Astrocyte of the cerebellum (primary cell): ENCODE measurements around the gene KIDINS220.

Source experiments
- DNase-seq: peaks from one replicate; pipeline ENCODE4 v3.0.0-alpha.2; 2011; ENCODE audit warnings: low read depth
- H3K4me3 ChIP-seq: 2 replicates; pipeline ENCODE4 v1.5.1; 2011; ENCODE audit warnings: mild to moderate bottlenecking, low read depth, low read length, moderate library complexity
- in situ Hi-C: cut with HindIII; loops from 2 replicates; pipeline ENCODE4 v1.10.0; 2017; ENCODE audit warnings: low sequenced_read_pairs
- TF ChIP-seq, protein P1 (sequence below): IDR thresholded peaks from 2 replicates; pipeline ENCODE4 v1.5.1; 2012; ENCODE audit warnings: low read length, low read depth, moderate library complexity, mild to moderate bottlenecking; ENCODE audit errors: missing control alignments

Gene KIDINS220

DNA sequence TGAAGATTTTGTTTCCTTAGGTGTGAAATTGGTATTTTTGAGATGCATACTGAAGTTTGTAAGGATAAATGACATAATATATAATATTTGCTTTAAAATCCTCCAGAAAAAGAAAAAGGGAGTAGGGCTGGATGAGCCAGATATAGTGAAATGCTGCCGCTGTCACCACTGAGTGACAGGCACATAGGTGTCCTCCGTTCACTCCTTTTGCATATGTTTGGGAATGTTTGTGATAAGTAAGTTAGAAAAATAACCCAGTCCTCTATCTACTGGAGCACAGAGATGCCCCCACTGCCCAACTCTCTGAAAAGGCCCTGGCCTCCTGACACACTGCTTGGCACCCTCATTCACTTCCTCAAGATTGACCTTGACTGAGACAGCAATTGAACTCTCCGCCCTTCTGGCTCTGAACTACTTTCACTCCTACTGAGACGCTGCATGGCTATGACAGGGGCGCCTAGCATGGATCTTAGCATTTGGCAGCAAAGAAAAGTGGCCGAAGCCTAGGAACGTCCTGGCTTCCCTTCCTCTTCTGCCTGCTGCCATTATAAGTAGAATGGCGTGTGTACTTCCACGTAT is 145.5 kb downstream of the KIDINS220 start:
- DNase-seq, result no peak
- in situ Hi-C loops, result no loop called here
- no peak overlapping the region for H3K4me3 ChIP-seq
- TF ChIP-seq, protein P1, sequence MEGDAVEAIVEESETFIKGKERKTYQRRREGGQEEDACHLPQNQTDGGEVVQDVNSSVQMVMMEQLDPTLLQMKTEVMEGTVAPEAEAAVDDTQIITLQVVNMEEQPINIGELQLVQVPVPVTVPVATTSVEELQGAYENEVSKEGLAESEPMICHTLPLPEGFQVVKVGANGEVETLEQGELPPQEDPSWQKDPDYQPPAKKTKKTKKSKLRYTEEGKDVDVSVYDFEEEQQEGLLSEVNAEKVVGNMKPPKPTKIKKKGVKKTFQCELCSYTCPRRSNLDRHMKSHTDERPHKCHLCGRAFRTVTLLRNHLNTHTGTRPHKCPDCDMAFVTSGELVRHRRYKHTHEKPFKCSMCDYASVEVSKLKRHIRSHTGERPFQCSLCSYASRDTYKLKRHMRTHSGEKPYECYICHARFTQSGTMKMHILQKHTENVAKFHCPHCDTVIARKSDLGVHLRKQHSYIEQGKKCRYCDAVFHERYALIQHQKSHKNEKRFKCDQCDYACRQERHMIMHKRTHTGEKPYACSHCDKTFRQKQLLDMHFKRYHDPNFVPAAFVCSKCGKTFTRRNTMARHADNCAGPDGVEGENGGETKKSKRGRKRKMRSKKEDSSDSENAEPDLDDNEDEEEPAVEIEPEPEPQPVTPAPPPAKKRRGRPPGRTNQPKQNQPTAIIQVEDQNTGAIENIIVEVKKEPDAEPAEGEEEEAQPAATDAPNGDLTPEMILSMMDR, result no peak

DNA sequence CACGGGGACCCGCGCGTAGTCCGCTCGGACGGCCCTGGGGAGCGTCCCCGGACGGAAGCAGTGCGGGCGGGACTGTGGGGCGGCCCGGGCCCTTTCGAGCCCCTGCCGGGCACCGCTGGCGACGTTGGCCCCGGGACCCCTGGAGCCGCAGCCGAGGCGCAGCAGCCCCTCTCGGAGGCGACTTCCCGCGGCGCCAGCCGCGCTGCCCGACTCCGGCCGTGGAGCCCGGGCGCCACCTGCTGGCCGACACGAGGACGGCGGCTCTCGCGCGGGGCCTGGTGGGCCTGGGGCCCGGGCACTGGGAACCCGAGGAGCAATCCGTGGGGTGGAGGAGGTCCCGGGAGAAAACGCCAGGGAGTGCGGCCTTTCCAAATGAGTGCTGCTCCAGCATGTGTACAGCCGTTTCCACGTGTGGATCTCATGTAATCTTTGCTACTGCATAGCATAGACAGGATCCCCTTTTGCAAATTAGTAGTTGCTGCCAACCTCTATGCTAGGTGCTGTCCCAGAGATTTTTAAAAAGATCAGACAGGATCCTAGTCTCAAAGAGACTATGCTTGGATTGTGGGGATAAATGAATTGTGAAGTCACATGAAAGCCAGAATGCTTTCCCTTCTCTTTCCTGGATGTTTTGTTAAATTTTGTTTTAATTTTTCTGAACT is 151.6 kb downstream of the KIDINS220 start:
- DNase-seq, result no peak
- H3K4me3 ChIP-seq, result peak overlapping the region; percentile 76
- in situ Hi-C loops, result loop anchor here (10.0 kb wide), 1 partner anchor 1271 kb away; no protein-coding TSS in a partner anchor
- TF ChIP-seq, protein P1, result peak; percentile 79

DNA sequence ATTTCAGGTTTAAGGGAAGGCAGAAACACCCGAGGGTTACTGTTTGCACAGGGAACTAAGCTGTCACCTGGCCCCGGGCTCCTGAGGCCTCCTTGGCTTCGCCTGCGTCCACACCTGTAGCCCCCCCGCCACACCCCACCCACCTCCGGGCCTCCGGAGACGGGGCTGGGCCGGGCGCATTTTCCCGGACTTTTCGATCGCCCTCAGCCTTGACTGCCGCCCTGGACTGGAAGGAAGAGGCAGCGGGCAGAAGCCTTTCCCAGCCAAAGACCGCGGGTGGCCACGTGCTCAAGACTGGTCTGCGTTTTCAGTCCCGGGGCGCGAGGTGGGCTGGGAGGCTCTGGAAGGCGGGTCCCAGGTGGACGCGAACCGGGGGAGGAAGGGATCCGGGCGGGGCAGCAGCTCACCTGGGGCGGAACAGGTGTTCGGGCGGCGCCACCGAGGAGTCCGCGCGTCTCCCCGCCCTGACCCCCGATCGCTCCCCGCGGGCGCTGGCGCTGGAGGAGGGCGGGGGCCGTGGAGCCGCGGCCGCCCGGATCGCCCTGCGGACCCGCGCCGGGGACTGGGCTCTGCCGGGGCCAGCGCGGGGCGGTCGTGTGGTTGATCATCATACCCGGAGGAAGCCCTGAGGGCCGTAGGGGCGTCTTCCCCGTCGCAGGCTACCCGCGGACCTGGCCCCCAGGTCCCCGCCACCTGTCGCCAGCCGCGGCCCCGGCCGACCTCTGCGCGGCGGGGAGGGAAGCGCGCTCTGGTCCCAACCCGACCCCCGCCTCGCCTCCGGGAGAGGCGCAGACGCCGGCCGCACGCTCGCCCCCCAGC is 152.3 kb downstream of the KIDINS220 start:
- H3K4me3 ChIP-seq, result peak overlapping the region; percentile 76
- no peak for DNase-seq
- TF ChIP-seq, protein P1, result no peak
- in situ Hi-C loops, result loop anchor here (5.0 to 10.0 kb wide), 2 partner anchors 1270 to 1473 kb away; no protein-coding TSS in a partner anchor

DNA sequence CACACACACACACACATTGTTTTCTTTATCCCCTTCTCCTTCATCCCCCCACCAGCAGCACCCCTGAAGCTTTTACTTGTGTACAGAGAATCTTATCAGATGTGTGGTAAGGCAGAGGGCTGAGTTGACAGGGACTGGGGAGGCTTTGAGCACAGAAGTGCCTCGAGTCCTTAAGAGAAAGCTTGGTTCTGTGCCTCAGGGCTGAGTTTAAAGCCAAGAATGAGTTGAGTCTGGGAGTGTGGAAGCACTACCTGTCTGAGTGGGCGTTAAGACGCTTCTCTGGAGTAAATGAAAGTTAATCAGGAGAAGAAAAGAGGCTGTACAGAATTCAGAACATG is 152.9 kb downstream of the KIDINS220 start:
- peak overlapping the region; percentile 76 for H3K4me3 ChIP-seq
- TF ChIP-seq, protein P1, result no peak
- DNase-seq, result no peak
- in situ Hi-C loops, result loop anchor here (5.0 to 10.0 kb wide), 2 partner anchors 1270 to 1472 kb away; no protein-coding TSS in a partner anchor

DNA sequence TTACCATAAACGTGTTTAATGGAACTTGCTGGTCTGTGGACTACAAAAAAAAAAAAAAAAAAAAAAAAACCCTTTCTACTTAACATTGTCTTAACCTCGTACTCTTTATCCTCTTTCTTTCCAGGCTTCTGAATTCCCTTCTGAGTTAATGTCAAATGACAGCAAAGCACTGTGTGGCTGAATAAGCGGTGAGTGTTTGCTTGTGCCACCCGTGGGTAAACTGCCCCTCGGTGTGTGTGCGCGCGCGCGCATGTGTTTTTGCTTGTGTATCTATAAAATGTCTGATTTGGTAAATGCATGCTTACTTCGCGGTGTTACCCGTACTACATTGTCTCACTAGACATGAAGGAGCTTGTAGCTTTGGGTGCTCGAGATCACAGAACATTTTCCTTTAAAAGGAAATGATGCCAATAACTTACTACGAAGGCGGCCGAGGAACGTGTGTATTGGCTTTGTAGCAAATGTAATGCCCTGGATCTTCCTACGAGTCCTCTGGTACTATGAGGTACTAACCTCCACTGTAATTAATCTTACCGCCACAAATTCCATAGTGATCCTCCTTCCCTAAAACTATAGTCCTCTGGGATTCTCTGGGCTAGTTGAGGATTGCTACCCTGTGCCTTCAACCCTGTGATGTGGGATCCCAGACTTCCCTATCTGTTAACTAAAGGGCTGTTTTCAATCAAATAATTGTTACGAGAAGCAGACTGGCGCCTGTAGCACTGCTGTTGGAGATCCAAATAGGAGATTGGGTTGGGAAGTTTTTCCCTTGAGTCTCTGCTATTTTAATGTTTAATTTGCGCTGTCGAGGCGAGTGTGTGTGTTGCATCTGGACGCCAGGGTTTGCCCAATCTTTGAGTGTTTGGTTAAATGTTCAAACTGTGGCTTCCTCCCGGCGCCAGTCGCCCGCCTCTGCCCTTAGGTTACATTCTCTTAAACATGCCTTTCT is 154.4 kb downstream of the KIDINS220 start:
- peak overlapping the region; percentile 76 for H3K4me3 ChIP-seq
- TF ChIP-seq, protein P1, result no peak
- in situ Hi-C loops, result loop anchor here (5.0 to 10.0 kb wide), 2 partner anchors 1268 to 1471 kb away; no protein-coding TSS in a partner anchor
- DNase-seq, result no peak
